Body of pancreas (tissue), 4 donors: Measurements from ENCODE around the gene REV3L.

Source experiments
- POLR2A ChIP-seq, 3 donors: fragments of 450-650 bp; IDR thresholded peaks; one replicate each; pipeline ENCODE4 v1.6.1; 2016; ENCODE audit warnings: antibody characterized with exemption in 3 of 3, mild to moderate bottlenecking in 2 of 3
- TF ChIP-seq, protein P1 (sequence below), 7 experiments: fragments of 450-650 bp in 4 of 7; fragments of 200-600 bp in 3 of 7; sonication (generic) in 3 of 7; IDR thresholded peaks; one replicate each; pipeline ENCODE4 v1.5.1; 2016 to 2019; ENCODE audit warnings: antibody characterized with exemption in 7 of 7

DNA sequence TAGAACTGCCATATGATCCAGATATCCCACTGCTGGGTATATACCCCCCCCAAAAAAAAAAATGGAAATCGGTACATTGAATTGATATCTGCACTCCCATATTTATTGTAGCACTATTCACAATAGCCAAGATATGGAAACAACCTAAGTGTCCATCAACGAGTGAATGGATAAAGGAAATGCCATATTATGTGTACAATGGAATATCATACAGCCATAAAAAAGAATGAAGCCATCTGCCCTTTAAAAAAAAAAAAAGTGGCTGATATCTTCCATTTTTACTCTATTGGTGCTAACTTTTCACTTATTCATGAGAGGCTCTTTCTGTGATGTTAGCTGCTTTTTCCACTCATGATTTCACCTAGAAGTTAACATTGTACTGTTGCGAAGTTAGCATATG, 156.5 kb downstream of the REV3L start:
- TF ChIP-seq, protein P1, sequence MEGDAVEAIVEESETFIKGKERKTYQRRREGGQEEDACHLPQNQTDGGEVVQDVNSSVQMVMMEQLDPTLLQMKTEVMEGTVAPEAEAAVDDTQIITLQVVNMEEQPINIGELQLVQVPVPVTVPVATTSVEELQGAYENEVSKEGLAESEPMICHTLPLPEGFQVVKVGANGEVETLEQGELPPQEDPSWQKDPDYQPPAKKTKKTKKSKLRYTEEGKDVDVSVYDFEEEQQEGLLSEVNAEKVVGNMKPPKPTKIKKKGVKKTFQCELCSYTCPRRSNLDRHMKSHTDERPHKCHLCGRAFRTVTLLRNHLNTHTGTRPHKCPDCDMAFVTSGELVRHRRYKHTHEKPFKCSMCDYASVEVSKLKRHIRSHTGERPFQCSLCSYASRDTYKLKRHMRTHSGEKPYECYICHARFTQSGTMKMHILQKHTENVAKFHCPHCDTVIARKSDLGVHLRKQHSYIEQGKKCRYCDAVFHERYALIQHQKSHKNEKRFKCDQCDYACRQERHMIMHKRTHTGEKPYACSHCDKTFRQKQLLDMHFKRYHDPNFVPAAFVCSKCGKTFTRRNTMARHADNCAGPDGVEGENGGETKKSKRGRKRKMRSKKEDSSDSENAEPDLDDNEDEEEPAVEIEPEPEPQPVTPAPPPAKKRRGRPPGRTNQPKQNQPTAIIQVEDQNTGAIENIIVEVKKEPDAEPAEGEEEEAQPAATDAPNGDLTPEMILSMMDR (IDR thresholded peaks at IDR 0.05) = no peak
- no peak for TF ChIP-seq POLR2A (IDR thresholded peaks at IDR 0.05)
